ENCODE data around the gene PFDN1. TPM values are rescaled to one million over a fixed set of nuclear protein-coding genes. Genes with fewer than 3 reads are reported as not detected.
"Not testable (repeated sequence)": the region's sequence is repeated elsewhere in the genome, so short reads cannot be mapped to it uniquely, and the experiment has no call there.

The PFDN1 gene
- total and polyA plus RNA-seq, 2 donors, result 48.4 to 80.7 TPM

- DNase-seq (ENCODE audit: low read depth in 6 of 9, low spot score in 9 of 9), result no peak
- Histone ChIP-seq H3K4me3 (ENCODE audit: low read length in 2 of 2) (no peak overlapping the region), H3K9me3 (ENCODE audit: control insufficient read depth in 2 of 2, insufficient read depth in 1 of 2, low read length in 1 of 2) (no peaks in the 10 kb centered on the region), H3K27ac (ENCODE audit: low read depth in 1 of 2, low read length in 1 of 2) (no peak overlapping the region), H3K27me3 (ENCODE audit: control insufficient read depth in 2 of 2, insufficient read depth in 1 of 2, low read length in 1 of 2) (no peaks in the 10 kb centered on the region), H3K4me1 (ENCODE audit: control insufficient read depth in 2 of 2, insufficient read depth in 2 of 2, low read length in 2 of 2) (no peaks in the 10 kb centered on the region), H3K36me3 (ENCODE audit: control insufficient read depth in 2 of 2, insufficient read depth in 2 of 2, low read length in 1 of 2) (no peaks in the 10 kb centered on the region)
- 48% methylated on average over 4 of the region's 4 CpGs for WGBS
Observed at GRCh38 chr5:140214831-140215230, 88.1 kb downstream of the PFDN1 start.

GRCh38 chr5:140213370-140213983 is 89.4 kb downstream of the PFDN1 start:
- WGBS, result 99% methylated on average over 1 of the region's 1 CpG
- Histone ChIP-seq H3K36me3 (ENCODE audit: control insufficient read depth in 2 of 2, insufficient read depth in 2 of 2, low read length in 1 of 2) (no peaks in the 10 kb centered on the region), H3K27me3 (ENCODE audit: control insufficient read depth in 2 of 2, insufficient read depth in 1 of 2, low read length in 1 of 2) (no peaks in the 10 kb centered on the region), H3K27ac (ENCODE audit: low read depth in 1 of 2, low read length in 1 of 2) (no peak overlapping the region), H3K9me3 (ENCODE audit: control insufficient read depth in 2 of 2, insufficient read depth in 1 of 2, low read length in 1 of 2) (no peaks in the 10 kb centered on the region), H3K4me3 (ENCODE audit: low read length in 2 of 2) (no peak overlapping the region), H3K4me1 (ENCODE audit: control insufficient read depth in 2 of 2, insufficient read depth in 2 of 2, low read length in 2 of 2) (no peaks in the 10 kb centered on the region)
- no peak for DNase-seq (ENCODE audit: low read depth in 6 of 9, low spot score in 9 of 9)

GRCh38 chr5:140208065-140208464 is 94.8 kb downstream of the PFDN1 start:
- no peaks in the 10 kb centered on the region for H3K36me3 ChIP-seq (ENCODE audit: control insufficient read depth in 2 of 2, insufficient read depth in 2 of 2, low read length in 1 of 2)
- H3K4me1 ChIP-seq (ENCODE audit: control insufficient read depth in 2 of 2, insufficient read depth in 2 of 2, low read length in 2 of 2), result no peaks in the 10 kb centered on the region

GRCh38 chr5:140207250-140207964 is 95.5 kb downstream of the PFDN1 start:
- no peak overlapping the region for H3K4me3 ChIP-seq (ENCODE audit: low read length in 2 of 2)
- H3K27ac ChIP-seq (ENCODE audit: low read depth in 1 of 2, low read length in 1 of 2), result no peak overlapping the region
- H3K9me3 ChIP-seq (ENCODE audit: control insufficient read depth in 2 of 2, insufficient read depth in 1 of 2, low read length in 1 of 2), result no peaks in the 10 kb centered on the region
- WGBS, result 85% methylated on average over 2 of the region's 2 CpGs
- no peaks in the 10 kb centered on the region for H3K36me3 ChIP-seq (ENCODE audit: control insufficient read depth in 2 of 2, insufficient read depth in 2 of 2, low read length in 1 of 2)
- H3K27me3 ChIP-seq (ENCODE audit: control insufficient read depth in 2 of 2, insufficient read depth in 1 of 2, low read length in 1 of 2), result no peaks in the 10 kb centered on the region
- no peak for DNase-seq (ENCODE audit: low read depth in 6 of 9, low spot score in 9 of 9)
- H3K4me1 ChIP-seq (ENCODE audit: control insufficient read depth in 2 of 2, insufficient read depth in 2 of 2, low read length in 2 of 2), result no peaks in the 10 kb centered on the region

More at GRCh38 chr5:140208065-140208464, 94.8 kb downstream of the PFDN1 start:
- DNase-seq (ENCODE audit: low read depth in 6 of 9, low spot score in 9 of 9), result no peak
- H3K27me3 ChIP-seq (ENCODE audit: control insufficient read depth in 2 of 2, insufficient read depth in 1 of 2, low read length in 1 of 2), result no peaks in the 10 kb centered on the region
- H3K9me3 ChIP-seq (ENCODE audit: control insufficient read depth in 2 of 2, insufficient read depth in 1 of 2, low read length in 1 of 2), result no peaks in the 10 kb centered on the region
- H3K4me3 ChIP-seq (ENCODE audit: low read length in 2 of 2), result no peak overlapping the region
- H3K27ac ChIP-seq (ENCODE audit: low read depth in 1 of 2, low read length in 1 of 2), result no peak overlapping the region

GRCh38 chr5:140205952-140206351 is 96.9 kb downstream of the PFDN1 start:
- no peak for DNase-seq (ENCODE audit: low read depth in 6 of 9, low spot score in 9 of 9)
- Histone ChIP-seq H3K4me3 (ENCODE audit: low read length in 2 of 2) (no peak overlapping the region), H3K36me3 (ENCODE audit: control insufficient read depth in 2 of 2, insufficient read depth in 2 of 2, low read length in 1 of 2) (no peaks in the 10 kb centered on the region), H3K9me3 (ENCODE audit: control insufficient read depth in 2 of 2, insufficient read depth in 1 of 2, low read length in 1 of 2) (no peaks in the 10 kb centered on the region), H3K27me3 (ENCODE audit: control insufficient read depth in 2 of 2, insufficient read depth in 1 of 2, low read length in 1 of 2) (no peaks in the 10 kb centered on the region), H3K4me1 (ENCODE audit: control insufficient read depth in 2 of 2, insufficient read depth in 2 of 2, low read length in 2 of 2) (no peaks in the 10 kb centered on the region), H3K27ac (ENCODE audit: low read depth in 1 of 2, low read length in 1 of 2) (no peak overlapping the region)
- WGBS, result 98% methylated on average over 4 of the region's 4 CpGs

- H3K27me3 ChIP-seq (ENCODE audit: control insufficient read depth in 2 of 2, insufficient read depth in 1 of 2, low read length in 1 of 2), result no peaks in the 10 kb centered on the region
- H3K9me3 ChIP-seq (ENCODE audit: control insufficient read depth in 2 of 2, insufficient read depth in 1 of 2, low read length in 1 of 2), result no peaks in the 10 kb centered on the region
- H3K4me3 ChIP-seq (ENCODE audit: low read length in 2 of 2), result no peak overlapping the region
- H3K27ac ChIP-seq (ENCODE audit: low read depth in 1 of 2, low read length in 1 of 2), result no peak overlapping the region
- no peaks in the 10 kb centered on the region for H3K4me1 ChIP-seq (ENCODE audit: control insufficient read depth in 2 of 2, insufficient read depth in 2 of 2, low read length in 2 of 2)
- 41% methylated on average over 2 of the region's 2 CpGs for WGBS
- no peaks in the 10 kb centered on the region for H3K36me3 ChIP-seq (ENCODE audit: control insufficient read depth in 2 of 2, insufficient read depth in 2 of 2, low read length in 1 of 2)
- DNase-seq (ENCODE audit: low read depth in 6 of 9, low spot score in 9 of 9), result no peak
Observed at GRCh38 chr5:140205216-140205615, 97.7 kb downstream of the PFDN1 start.

- no peaks in the 10 kb centered on the region for H3K27me3 ChIP-seq (ENCODE audit: control insufficient read depth in 2 of 2, insufficient read depth in 1 of 2, low read length in 1 of 2)
- H3K36me3 ChIP-seq (ENCODE audit: control insufficient read depth in 2 of 2, insufficient read depth in 2 of 2, low read length in 1 of 2), result no peaks in the 10 kb centered on the region
- no peaks in the 10 kb centered on the region for H3K4me1 ChIP-seq (ENCODE audit: control insufficient read depth in 2 of 2, insufficient read depth in 2 of 2, low read length in 2 of 2)
- DNase-seq (ENCODE audit: low read depth in 6 of 9, low spot score in 9 of 9), result no peak
- H3K27ac ChIP-seq (ENCODE audit: low read depth in 1 of 2, low read length in 1 of 2), result no peak overlapping the region
- no peak overlapping the region for H3K4me3 ChIP-seq (ENCODE audit: low read length in 2 of 2)
- WGBS, result 94% methylated on average over 2 of the region's 2 CpGs
- no peaks in the 10 kb centered on the region for H3K9me3 ChIP-seq (ENCODE audit: control insufficient read depth in 2 of 2, insufficient read depth in 1 of 2, low read length in 1 of 2)
Observed at GRCh38 chr5:140202610-140203009, 100.3 kb downstream of the PFDN1 start.

- no peaks in the 10 kb centered on the region for H3K4me1 ChIP-seq (ENCODE audit: control insufficient read depth in 2 of 2, insufficient read depth in 2 of 2, low read length in 2 of 2)
- WGBS, result 73% methylated on average over 4 of the region's 4 CpGs
- H3K9me3 ChIP-seq (ENCODE audit: control insufficient read depth in 2 of 2, insufficient read depth in 1 of 2, low read length in 1 of 2), result no peaks in the 10 kb centered on the region
- H3K27me3 ChIP-seq (ENCODE audit: control insufficient read depth in 2 of 2, insufficient read depth in 1 of 2, low read length in 1 of 2), result no peaks in the 10 kb centered on the region
- no peak overlapping the region for H3K27ac ChIP-seq (ENCODE audit: low read depth in 1 of 2, low read length in 1 of 2)
- H3K36me3 ChIP-seq (ENCODE audit: control insufficient read depth in 2 of 2, insufficient read depth in 2 of 2, low read length in 1 of 2), result no peaks in the 10 kb centered on the region
- H3K4me3 ChIP-seq (ENCODE audit: low read length in 2 of 2), result no peak overlapping the region
- DNase-seq (ENCODE audit: low read depth in 6 of 9, low spot score in 9 of 9), result no peak
Observed at GRCh38 chr5:140202078-140202477, 100.8 kb downstream of the PFDN1 start.

- 100% methylated on average over 1 of the region's 1 CpG for WGBS
- not testable (repeated sequence) for H3K27me3 ChIP-seq (ENCODE audit: control insufficient read depth in 2 of 2, insufficient read depth in 1 of 2, low read length in 1 of 2); DNase-seq (ENCODE audit: low read depth in 6 of 9, low spot score in 9 of 9); H3K27ac ChIP-seq (ENCODE audit: low read depth in 1 of 2, low read length in 1 of 2); H3K9me3 ChIP-seq (ENCODE audit: control insufficient read depth in 2 of 2, insufficient read depth in 1 of 2, low read length in 1 of 2); H3K4me1 ChIP-seq (ENCODE audit: control insufficient read depth in 2 of 2, insufficient read depth in 2 of 2, low read length in 2 of 2); H3K4me3 ChIP-seq (ENCODE audit: low read length in 2 of 2); H3K36me3 ChIP-seq (ENCODE audit: control insufficient read depth in 2 of 2, insufficient read depth in 2 of 2, low read length in 1 of 2)
Observed at GRCh38 chr5:140198915-140199314, 104.0 kb downstream of the PFDN1 start.
